CD4-positive, alpha-beta T cell (primary cell): Measurements from ENCODE around the gene KCNJ5. TPM values are rescaled to one million over a fixed set of nuclear protein-coding genes. Genes with fewer than 3 reads are reported as not detected.
A peak's percentile ranks its signal among the peaks of the same experiment; 100 is the strongest.

Source experiments
- ATAC-seq: fragments of 200-7000 bp; cut with Tn5 transposase; one replicate; pipeline ENCODE4 v1.10.0; 2022; ENCODE audit warnings: mild to moderate bottlenecking; ENCODE audit not compliant: poor library complexity
- CTCF ChIA-PET: fragments of 350-600 bp; sonication (Branson Sonifier 250); formaldehyde crosslinking; loops from one replicate; lab custom pipeline; 2021; ENCODE audit warnings: antibody characterized with exemption, inconsistent platforms; lab: Charles Lee
- POLR2A ChIA-PET: fragments of 350-600 bp; sonication (Branson Sonifier 250); formaldehyde crosslinking; loops from one replicate; lab custom pipeline; 2021; ENCODE audit warnings: antibody characterized with exemption, inconsistent platforms; lab: Charles Lee
- DNase-seq, 14 experiments: peaks; one replicate each; pipeline ENCODE4 v3.0.0-alpha.2; 2013 to 2020; ENCODE audit warnings: mixed read lengths in 2 of 14
- H3K27ac ChIP-seq, 2 donors: one replicate each; pipeline versions ENCODE4 v1.5.1 to v1.7.0; 2013; ENCODE audit warnings: low read length in 2 of 2, low read depth in 1 of 2, mild to moderate bottlenecking in 1 of 2
- H3K27me3 ChIP-seq, 2 experiments: 1 replicate in 1 of 2; 2 replicates in 1 of 2; pipeline versions ENCODE4 v1.6.1 to v1.7.0; 2013; ENCODE audit warnings: low read length in 2 of 2, control low read depth in 1 of 2, mild to moderate bottlenecking in 1 of 2, moderate library complexity in 1 of 2; ENCODE audit not compliant: insufficient read depth in 2 of 2, control insufficient read depth in 1 of 2
- H3K36me3 ChIP-seq: one replicate; pipeline ENCODE4 v1.6.1; 2013; ENCODE audit warnings: low read length, control low read depth; ENCODE audit not compliant: insufficient read depth
- H3K4me1 ChIP-seq: one replicate; pipeline ENCODE4 v1.6.1; 2013; ENCODE audit warnings: low read length, control low read depth; ENCODE audit not compliant: insufficient read depth
- H3K4me3 ChIP-seq: one replicate; pipeline ENCODE4 v1.5.1; 2013; ENCODE audit warnings: mild to moderate bottlenecking, low read length, moderate library complexity
- H3K9me3 ChIP-seq, 2 experiments: 1 replicate in 1 of 2; 2 replicates in 1 of 2; pipeline versions ENCODE4 v1.6.1 to v1.7.0; 2013; ENCODE audit warnings: low read length in 2 of 2, mild to moderate bottlenecking in 2 of 2, control low read depth in 1 of 2, moderate library complexity in 1 of 2; ENCODE audit not compliant: control insufficient read depth in 1 of 2, insufficient read depth in 1 of 2
- H3K27ac Mint-ChIP-seq: one replicate; pipeline ENCODE4 v1.8.0; 2020; ENCODE audit warnings: mixed read lengths
- H3K27me3 Mint-ChIP-seq: one replicate; pipeline ENCODE4 v1.8.0; 2021; ENCODE audit warnings: mixed read lengths
- H3K36me3 Mint-ChIP-seq: one replicate; pipeline ENCODE4 v1.8.0; 2021; ENCODE audit warnings: low read depth, mixed read lengths
- H3K4me1 Mint-ChIP-seq: one replicate; pipeline ENCODE4 v1.8.0; 2021; ENCODE audit warnings: low read depth, mixed read lengths
- H3K4me3 Mint-ChIP-seq: one replicate; pipeline ENCODE4 v1.8.0; 2020; ENCODE audit warnings: mild to moderate bottlenecking, mixed read lengths
- H3K9me3 Mint-ChIP-seq: one replicate; pipeline ENCODE4 v1.8.0; 2020; ENCODE audit warnings: mixed read lengths
- intact Hi-C, 2 experiments: fragments of 100-400 bp; cut with DNase I in 1 of 2; cut with micrococcal nuclease in 1 of 2; formaldehyde crosslinking; loops; one replicate each; pipeline versions ENCODE4 v1.15.1 to v1.9.0; 2023 to 2025; cut with DNase I, micrococcal nuclease
- total RNA-seq, 174 experiments: library from RNA in 2 of 174; stranded (reverse) in 2 of 174; gene quantifications; one replicate each; pipeline ENCODE4 v1.2.3 and lab custom pipeline; 2021 to 2026
- TF ChIP-seq, protein P1 (sequence below): fragments of 200-600 bp; IDR thresholded peaks from one replicate; pipeline ENCODE4 v1.8.0; 2022; ENCODE audit warnings: antibody characterized with exemption, mild to moderate bottlenecking

Gene KCNJ5
- total RNA-seq, 2 experiments from 2014 or later: 0.05 TPM; not detected in 1

DNA sequence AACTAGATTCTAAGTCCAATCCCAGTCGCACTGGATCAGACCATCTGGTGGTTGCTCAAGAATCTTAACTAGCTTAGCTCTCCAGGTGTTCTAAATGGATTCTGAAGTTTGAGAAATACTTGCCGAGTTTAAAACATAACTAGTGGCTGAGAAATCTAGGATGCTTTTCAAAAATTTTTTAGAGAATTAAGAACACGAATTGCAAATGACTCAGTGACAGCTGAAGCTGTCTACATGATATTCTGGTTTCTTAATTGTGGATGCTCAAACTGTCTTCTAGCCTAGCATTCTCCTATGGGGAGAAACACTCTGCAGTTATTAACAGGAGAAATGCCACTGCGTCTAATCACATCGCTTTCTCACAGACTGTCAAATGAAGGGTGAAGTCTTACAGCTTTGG is 71.7 kb downstream of the KCNJ5 start:
- DNase-seq (no peak), ATAC-seq (no peak)
- Mint-ChIP-seq H3K27ac (no peak overlapping the region), H3K4me1 (peaks cover 15% of the 10 kb centered on the region), H3K36me3 (peaks cover under 1% of the 10 kb centered on the region), H3K9me3 (no peaks in the 10 kb centered on the region), H3K4me3 (no peak overlapping the region), H3K27me3 (no peaks in the 10 kb centered on the region)
- intact Hi-C loops: no loop called here
- ChIA-PET CTCF (no interaction called here), POLR2A (no interaction called here)
- Histone ChIP-seq H3K9me3 (no peaks in the 10 kb centered on the region), H3K4me3 (no peak overlapping the region), H3K27me3 (peaks cover 0 to under 1% of the 10 kb centered on the region in 2 experiments), H3K36me3 (no peaks in the 10 kb centered on the region), H3K4me1 (no peaks in the 10 kb centered on the region), H3K27ac (no peak overlapping the region)
- TF ChIP-seq, protein P1, sequence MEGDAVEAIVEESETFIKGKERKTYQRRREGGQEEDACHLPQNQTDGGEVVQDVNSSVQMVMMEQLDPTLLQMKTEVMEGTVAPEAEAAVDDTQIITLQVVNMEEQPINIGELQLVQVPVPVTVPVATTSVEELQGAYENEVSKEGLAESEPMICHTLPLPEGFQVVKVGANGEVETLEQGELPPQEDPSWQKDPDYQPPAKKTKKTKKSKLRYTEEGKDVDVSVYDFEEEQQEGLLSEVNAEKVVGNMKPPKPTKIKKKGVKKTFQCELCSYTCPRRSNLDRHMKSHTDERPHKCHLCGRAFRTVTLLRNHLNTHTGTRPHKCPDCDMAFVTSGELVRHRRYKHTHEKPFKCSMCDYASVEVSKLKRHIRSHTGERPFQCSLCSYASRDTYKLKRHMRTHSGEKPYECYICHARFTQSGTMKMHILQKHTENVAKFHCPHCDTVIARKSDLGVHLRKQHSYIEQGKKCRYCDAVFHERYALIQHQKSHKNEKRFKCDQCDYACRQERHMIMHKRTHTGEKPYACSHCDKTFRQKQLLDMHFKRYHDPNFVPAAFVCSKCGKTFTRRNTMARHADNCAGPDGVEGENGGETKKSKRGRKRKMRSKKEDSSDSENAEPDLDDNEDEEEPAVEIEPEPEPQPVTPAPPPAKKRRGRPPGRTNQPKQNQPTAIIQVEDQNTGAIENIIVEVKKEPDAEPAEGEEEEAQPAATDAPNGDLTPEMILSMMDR: no peak

DNA sequence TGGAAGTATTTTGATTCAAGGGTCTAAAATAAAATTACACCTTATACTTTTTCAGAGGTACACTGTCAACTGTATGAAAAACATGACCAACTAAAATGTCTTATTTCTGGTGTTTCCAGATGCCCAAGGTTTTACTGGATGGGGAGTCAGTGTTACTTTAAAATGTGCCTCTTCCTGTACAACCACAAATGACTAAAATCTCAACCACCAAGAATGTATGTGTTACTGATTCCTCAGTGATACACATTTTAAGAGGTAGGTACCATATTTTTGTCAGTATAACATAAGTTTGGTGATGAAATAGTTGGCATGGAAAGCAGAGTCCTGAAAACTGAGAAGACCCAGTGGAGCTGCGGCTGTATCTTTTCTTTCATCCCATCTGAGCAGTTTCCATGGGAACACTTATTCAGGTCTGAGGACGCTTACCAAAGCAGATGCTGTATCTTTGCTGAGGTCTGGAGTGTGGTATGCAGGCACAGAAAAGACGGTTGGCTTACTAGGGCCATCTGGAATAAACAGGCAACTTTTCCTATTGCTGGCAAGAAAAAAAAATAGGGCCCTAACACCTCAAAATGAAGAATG is 72.7 kb downstream of the KCNJ5 start:
- ChIA-PET POLR2A (no interaction called here), CTCF (no interaction called here)
- Mint-ChIP-seq H3K4me3 (no peak overlapping the region), H3K36me3 (peaks cover 8% of the 10 kb centered on the region), H3K4me1 (peaks cover 15% of the 10 kb centered on the region), H3K27me3 (no peaks in the 10 kb centered on the region), H3K9me3 (no peaks in the 10 kb centered on the region), H3K27ac (no peak overlapping the region)
- Histone ChIP-seq H3K36me3 (no peaks in the 10 kb centered on the region), H3K27ac (no peak overlapping the region), H3K4me1 (no peaks in the 10 kb centered on the region), H3K4me3 (no peak overlapping the region), H3K9me3 (no peaks in the 10 kb centered on the region), H3K27me3 (no peaks in the 10 kb centered on the region)
- ATAC-seq (no peak), DNase-seq (peak in 1 of 14 experiments; percentile 11)
- TF ChIP-seq, protein P1: no peak
- intact Hi-C loops: no loop called here

DNA sequence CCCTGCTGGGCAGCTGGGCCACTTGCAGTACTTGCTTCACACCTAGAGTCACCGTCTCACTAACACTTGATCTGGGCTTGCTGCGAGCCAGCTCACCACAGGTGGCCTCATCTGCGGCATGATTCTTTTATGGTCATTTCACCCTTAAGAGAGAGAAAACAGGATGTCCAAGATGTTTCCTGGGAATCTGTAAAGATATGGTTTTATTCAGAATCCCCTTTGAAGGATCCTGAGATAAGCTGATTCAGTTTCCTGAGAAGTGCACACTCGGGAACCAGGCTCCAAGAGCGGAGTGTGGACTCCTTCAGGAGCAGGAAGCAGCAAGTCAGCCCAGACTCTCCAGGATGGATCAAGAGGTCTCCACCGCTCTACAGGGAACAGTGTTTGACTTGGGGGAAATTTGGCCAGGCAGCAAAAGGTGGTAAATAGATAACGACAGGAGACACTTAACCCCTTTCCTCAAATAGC is 73.3 kb downstream of the KCNJ5 start:
- no peaks in the 10 kb centered on the region for H3K36me3 ChIP-seq
- H3K4me1 ChIP-seq: no peaks in the 10 kb centered on the region
- no peaks in the 10 kb centered on the region for H3K9me3 Mint-ChIP-seq
- no peak overlapping the region for H3K4me3 Mint-ChIP-seq
- ChIA-PET POLR2A (no interaction called here), CTCF (no interaction called here)
- DNase-seq (no peak), ATAC-seq (no peak)
- peaks cover 15% of the 10 kb centered on the region for H3K4me1 Mint-ChIP-seq
- H3K27ac Mint-ChIP-seq: no peak overlapping the region
- H3K27ac ChIP-seq: no peak overlapping the region
- H3K9me3 ChIP-seq: no peaks in the 10 kb centered on the region
- intact Hi-C loops: no loop called here
- peaks cover 9% of the 10 kb centered on the region for H3K36me3 Mint-ChIP-seq
- no peaks in the 10 kb centered on the region for H3K27me3 Mint-ChIP-seq
- no peak overlapping the region for H3K4me3 ChIP-seq
- TF ChIP-seq, protein P1: no peak
- no peaks in the 10 kb centered on the region for H3K27me3 ChIP-seq
